Effector memory CD8-positive, alpha-beta T cell (primary cell): ENCODE measurements around the gene SRD5A1.

Experiments
- ATAC-seq: fragments of 150-1000 bp; cut with Tn5 transposase; replicated peaks from 2 replicates; pipeline ENCODE4 v1.10.0; 2021; ENCODE audit warnings: mild to moderate bottlenecking, moderate library complexity
- DNase-seq, 3 experiments: peaks; one replicate each; pipeline ENCODE4 v3.0.0; 2021
- H3K27ac Mint-ChIP-seq, 2 donors: one replicate each; pipeline ENCODE4 v1.8.0; 2022; ENCODE audit warnings: mild to moderate bottlenecking in 2 of 2, mixed read lengths in 2 of 2, moderate library complexity in 2 of 2
- H3K27me3 Mint-ChIP-seq, 2 donors: one replicate each; pipeline ENCODE4 v1.8.0; 2022; ENCODE audit warnings: mixed read lengths in 2 of 2
- H3K36me3 Mint-ChIP-seq: one replicate; pipeline ENCODE4 v1.8.0; 2022; ENCODE audit warnings: mild to moderate bottlenecking, moderate library complexity, mixed read lengths; ENCODE audit not compliant: insufficient read depth
- H3K4me1 Mint-ChIP-seq, 2 donors: one replicate each; pipeline ENCODE4 v1.8.0; 2022; ENCODE audit warnings: low read depth in 2 of 2, mixed read lengths in 2 of 2
- H3K4me3 Mint-ChIP-seq, 2 donors: one replicate each; pipeline ENCODE4 v1.8.0; 2022; ENCODE audit warnings: mild to moderate bottlenecking in 2 of 2, mixed read lengths in 2 of 2, moderate library complexity in 2 of 2
- H3K9me3 Mint-ChIP-seq, 2 donors: one replicate each; pipeline ENCODE4 v1.8.0; 2022; ENCODE audit warnings: mixed read lengths in 2 of 2

The SRD5A1 gene

DNA sequence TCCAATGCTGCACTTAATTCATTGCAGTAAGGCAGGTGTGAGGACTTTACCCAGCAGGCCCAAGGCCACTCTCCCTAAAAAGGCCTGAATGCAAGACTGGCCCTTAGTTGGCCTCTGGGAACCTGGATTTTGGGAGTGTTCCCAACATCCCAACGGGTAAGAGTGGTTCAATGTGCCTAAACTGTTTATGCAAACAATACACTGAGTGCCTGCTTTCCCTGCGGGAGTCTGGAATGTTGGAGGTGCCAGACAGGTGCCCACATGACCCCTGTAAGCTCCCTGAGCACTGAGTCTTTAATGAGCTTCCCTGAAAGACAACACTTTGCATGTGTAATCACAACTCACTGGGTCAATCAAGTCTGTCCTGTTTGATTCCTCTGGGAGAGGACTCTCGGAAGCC lies 37.8 kb upstream of the SRD5A1 start:
- H3K4me3 Mint-ChIP-seq = no peak overlapping the region

DNA sequence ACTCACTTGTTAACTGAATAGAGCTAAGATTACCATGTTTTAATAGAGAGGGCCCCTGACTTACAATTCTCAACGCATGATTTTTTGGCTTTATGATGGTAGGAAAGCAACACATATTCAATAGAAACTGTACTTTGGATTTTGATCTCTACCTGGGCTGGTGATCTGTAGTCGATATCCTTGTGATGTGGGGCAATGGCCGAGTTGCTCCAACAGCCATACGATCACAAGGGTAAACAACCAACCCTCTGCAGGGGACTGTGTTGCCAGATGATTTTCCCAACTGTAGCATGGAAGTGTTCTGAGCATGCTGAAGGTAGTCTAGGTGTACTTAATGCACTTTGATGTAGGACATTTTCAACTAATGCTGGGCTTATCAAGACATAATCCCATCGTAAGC lies 36.9 kb upstream of the SRD5A1 start:
- DNase-seq (no peak), ATAC-seq (no peak)
- Mint-ChIP-seq H3K4me3 (no peak overlapping the region), H3K36me3 (peaks cover 32% of the 10 kb centered on the region), H3K27ac (peak overlapping the region in 1 of 2 donors; percentile 42), H3K9me3 (no peaks in the 10 kb centered on the region), H3K4me1 (no peaks in the 10 kb centered on the region), H3K27me3 (no peaks in the 10 kb centered on the region)

More for the DNA sequence above, 37.8 kb upstream of the SRD5A1 start:
- DNase-seq = no peak
- Mint-ChIP-seq H3K4me1 (no peaks in the 10 kb centered on the region), H3K27ac (no peak overlapping the region), H3K27me3 (no peaks in the 10 kb centered on the region), H3K36me3 (peaks cover 22% of the 10 kb centered on the region), H3K9me3 (no peaks in the 10 kb centered on the region)
- ATAC-seq = no peak

DNA sequence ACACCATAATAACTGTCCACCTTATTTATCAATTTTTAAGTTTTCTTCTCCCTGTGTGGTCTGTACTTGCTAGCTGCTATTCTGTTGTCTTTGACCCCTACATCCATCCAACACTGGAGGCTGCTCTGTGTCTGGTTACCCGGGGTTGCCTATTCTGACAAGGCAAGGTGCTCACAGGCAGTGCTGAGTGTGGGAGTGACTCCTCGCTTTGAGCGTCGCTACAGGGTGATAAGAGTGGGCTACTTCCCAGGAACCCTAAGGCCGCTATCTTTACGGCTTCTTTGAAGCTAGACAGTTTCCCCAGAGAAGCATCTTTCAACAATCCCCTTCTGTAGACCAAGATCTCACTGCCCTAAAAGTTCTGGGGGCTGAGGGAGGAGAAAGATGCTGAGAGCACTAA lies 35.7 kb upstream of the SRD5A1 start:
- Mint-ChIP-seq H3K36me3 (peaks cover 44% of the 10 kb centered on the region), H3K27me3 (no peaks in the 10 kb centered on the region), H3K9me3 (no peaks in the 10 kb centered on the region), H3K4me1 (no peaks in the 10 kb centered on the region), H3K4me3 (no peak overlapping the region), H3K27ac (peak overlapping the region in 1 of 2 donors; percentile 24)
- ATAC-seq (no peak), DNase-seq (no peak)

DNA sequence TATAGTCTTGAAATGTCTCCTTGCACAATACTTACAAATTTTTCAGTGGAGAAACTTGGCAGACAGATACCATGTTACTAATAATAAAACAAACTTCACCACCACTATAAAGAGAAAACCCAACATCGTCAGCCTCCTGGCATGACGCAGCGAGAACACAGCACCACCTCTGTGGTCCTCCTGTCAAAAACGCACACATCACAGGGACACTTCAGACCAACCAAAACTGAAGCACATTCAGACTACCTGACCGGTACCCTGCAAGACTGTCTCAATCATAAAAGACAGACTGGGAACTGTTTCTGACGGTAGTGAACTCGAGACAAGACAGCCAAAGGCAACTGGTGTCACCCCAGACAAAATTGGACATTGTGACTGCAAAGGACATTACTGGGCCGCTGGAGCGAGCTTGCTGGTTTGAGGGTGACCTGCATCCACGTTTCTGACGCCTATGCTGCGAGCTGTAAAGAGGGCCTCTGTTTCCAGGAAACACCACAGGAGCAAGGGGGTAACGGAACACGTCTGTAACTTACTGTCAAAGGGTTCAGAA lies 34.8 kb upstream of the SRD5A1 start:
- no peak for ATAC-seq
- H3K36me3 Mint-ChIP-seq = peaks cover 52% of the 10 kb centered on the region
- no peaks in the 10 kb centered on the region for H3K4me1 Mint-ChIP-seq
- H3K27me3 Mint-ChIP-seq = no peaks in the 10 kb centered on the region
- no peak overlapping the region for H3K4me3 Mint-ChIP-seq
- H3K27ac Mint-ChIP-seq = no peak overlapping the region
- DNase-seq = no peak
- H3K9me3 Mint-ChIP-seq = no peaks in the 10 kb centered on the region

DNA sequence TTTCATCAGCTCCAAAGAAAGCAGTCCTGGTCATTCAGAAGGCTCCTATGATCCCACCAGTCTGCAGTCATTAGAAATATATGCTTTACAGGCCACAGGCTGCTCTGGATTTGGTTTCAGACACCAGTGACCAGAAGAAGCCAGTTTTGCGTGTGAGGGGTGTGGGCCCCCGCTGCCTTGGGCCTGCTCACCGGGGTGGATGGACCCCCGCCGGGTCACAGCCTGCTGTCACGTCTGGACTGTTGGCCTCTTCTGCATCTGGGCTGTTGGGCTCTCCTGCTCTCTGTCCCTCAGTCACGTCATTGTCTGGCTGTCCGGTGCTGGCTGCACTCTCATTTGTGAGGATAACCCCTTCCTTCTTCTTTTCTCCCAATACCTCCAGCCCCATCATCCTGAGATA lies 33.5 kb upstream of the SRD5A1 start:
- Mint-ChIP-seq H3K27me3 (no peaks in the 10 kb centered on the region), H3K4me1 (no peaks in the 10 kb centered on the region), H3K27ac (no peak overlapping the region), H3K9me3 (no peaks in the 10 kb centered on the region), H3K36me3 (peaks cover 65% of the 10 kb centered on the region), H3K4me3 (no peak overlapping the region)
- DNase-seq = no peak
- ATAC-seq = no peak

DNA sequence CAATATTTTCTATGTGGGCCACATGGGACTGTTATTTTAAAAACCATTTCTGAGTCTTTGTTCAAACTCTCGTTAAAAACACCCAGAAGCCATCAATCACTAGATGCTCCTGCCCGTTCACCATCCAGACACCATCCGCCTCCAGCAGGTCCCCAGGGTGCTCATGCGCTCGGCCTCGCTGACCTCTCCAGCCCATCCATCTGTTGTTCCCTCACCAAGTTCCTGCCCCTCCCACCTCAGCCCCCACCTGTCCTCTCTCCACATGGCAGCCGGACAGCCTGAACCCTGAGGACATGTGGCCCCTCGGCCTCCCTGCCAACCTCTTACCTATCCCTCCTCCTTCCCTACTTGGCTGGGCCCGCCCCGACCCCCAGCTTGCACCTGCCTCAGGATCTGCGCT lies 32.0 kb upstream of the SRD5A1 start:
- no peaks in the 10 kb centered on the region for H3K27me3 Mint-ChIP-seq
- H3K4me3 Mint-ChIP-seq = no peak overlapping the region
- ATAC-seq (no peak), DNase-seq (no peak)
- H3K4me1 Mint-ChIP-seq = no peaks in the 10 kb centered on the region
- H3K36me3 Mint-ChIP-seq = peaks cover 78% of the 10 kb centered on the region
- no peak overlapping the region for H3K27ac Mint-ChIP-seq
- H3K9me3 Mint-ChIP-seq = no peaks in the 10 kb centered on the region

DNA sequence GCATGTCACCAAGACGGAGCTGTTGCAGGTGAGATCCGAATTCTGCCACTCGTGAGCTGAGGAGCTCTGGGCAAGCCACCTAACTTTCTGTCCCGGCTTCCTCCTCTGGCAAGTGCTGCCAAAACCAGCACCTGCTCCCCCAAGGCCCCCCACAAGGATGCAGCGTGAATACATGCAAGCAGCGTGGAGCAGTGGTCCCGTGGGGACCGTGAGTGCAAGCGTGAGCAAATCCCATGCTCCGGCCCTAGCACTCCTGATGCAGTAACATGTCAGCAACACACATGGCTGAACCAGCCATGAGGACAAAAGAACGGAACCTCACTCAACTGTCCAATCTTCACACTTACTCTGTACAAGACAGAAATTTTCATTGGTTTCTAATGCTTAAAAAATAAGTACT lies 31.4 kb upstream of the SRD5A1 start:
- DNase-seq (no peak), ATAC-seq (no peak)
- H3K36me3 Mint-ChIP-seq = peaks cover 83% of the 10 kb centered on the region
- no peak overlapping the region for H3K27ac Mint-ChIP-seq
- H3K27me3 Mint-ChIP-seq = no peaks in the 10 kb centered on the region
- H3K4me3 Mint-ChIP-seq = no peak overlapping the region
- no peaks in the 10 kb centered on the region for H3K4me1 Mint-ChIP-seq
- H3K9me3 Mint-ChIP-seq = no peaks in the 10 kb centered on the region

DNA sequence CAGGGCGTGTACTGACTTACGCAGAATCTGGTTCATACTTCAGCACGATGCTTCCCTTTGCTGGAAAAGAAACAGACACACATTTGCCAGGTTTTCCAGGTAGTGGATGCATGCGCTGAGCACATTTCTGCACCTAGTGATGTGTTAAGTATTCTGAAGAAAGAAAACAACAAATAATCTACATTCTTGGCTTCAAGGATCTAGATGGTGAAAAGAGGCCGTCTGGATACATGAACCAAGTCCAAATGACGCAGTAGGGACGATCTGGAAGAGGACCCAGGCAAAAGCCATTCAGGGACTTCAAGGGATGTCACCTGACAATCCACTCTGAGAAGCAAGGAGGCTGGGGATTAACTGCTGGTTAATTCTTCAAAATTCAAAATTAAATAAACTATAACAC lies 30.8 kb upstream of the SRD5A1 start:
- Mint-ChIP-seq H3K4me1 (no peaks in the 10 kb centered on the region), H3K36me3 (peaks cover 90% of the 10 kb centered on the region), H3K27me3 (no peaks in the 10 kb centered on the region), H3K27ac (no peak overlapping the region), H3K4me3 (no peak overlapping the region), H3K9me3 (no peaks in the 10 kb centered on the region)
- ATAC-seq = no peak
- no peak for DNase-seq

DNA sequence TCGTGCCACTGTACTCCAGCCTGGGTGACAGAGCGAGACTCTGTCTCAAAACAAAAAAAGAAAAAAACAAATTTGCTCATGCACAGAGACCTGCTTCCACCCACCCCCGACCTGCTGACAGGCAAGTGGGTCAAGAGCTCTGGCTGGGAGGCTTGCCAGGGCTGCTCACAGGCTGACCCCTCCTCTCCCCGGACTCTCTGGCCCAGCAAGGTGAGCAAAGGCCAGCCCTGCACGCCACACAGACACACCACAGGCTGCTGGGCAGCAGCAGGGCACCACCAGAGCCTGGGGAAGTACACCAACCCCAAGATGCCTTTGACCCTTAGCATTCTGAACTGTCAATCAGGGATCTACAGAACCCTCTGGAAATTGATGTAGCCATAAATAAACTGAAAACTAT lies 29.6 kb upstream of the SRD5A1 start:
- ATAC-seq = no peak
- no peaks in the 10 kb centered on the region for H3K27me3 Mint-ChIP-seq
- peaks cover 95% of the 10 kb centered on the region for H3K36me3 Mint-ChIP-seq
- no peak overlapping the region for H3K4me3 Mint-ChIP-seq
- H3K4me1 Mint-ChIP-seq = no peaks in the 10 kb centered on the region
- H3K9me3 Mint-ChIP-seq = no peaks in the 10 kb centered on the region
- no peak for DNase-seq
- H3K27ac Mint-ChIP-seq = no peak overlapping the region

DNA sequence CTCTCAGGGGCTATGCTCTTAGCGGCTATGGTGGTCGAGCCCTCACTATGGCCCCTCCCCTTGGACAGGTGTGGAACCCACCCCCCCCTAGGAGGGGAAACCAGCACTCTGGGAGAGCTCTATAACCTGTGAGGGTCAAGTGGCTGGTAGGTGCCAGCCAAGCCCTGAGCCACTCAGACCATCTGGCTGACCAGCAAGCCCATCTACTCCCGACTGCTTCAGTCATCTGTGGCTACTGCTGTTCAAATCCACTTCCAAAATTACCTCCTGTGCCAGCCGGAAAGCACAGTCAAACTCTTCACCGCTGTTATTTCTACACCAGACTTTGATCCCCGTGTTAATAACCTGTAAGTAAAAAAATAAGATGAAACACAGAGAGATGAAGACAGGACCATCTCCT lies 28.9 kb upstream of the SRD5A1 start:
- no peaks in the 10 kb centered on the region for H3K4me1 Mint-ChIP-seq
- ATAC-seq (no peak), DNase-seq (no peak)
- H3K9me3 Mint-ChIP-seq = no peaks in the 10 kb centered on the region
- H3K4me3 Mint-ChIP-seq = no peak overlapping the region
- H3K27me3 Mint-ChIP-seq = no peaks in the 10 kb centered on the region
- no peak overlapping the region for H3K27ac Mint-ChIP-seq
- peaks cover 96% of the 10 kb centered on the region for H3K36me3 Mint-ChIP-seq

DNA sequence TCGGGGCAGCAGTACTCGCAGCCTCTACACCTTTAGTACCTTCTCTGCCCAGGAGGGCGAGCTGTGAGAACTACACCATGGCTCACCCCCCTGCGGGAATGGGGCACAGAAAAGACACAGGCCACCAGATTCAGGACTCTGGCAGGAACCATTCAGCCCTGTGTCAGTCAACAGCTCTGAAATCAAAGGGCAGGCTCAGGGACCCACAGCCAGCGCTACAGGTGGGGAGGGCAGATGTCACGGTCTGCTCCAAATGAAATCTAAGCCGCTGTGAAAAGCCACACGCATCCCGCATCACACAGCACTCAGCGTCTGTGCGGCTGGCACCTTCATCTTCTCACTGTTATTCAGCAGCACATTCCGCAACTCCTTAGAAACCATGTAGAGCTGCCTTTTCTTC lies 28.3 kb upstream of the SRD5A1 start:
- Mint-ChIP-seq H3K4me1 (no peaks in the 10 kb centered on the region), H3K36me3 (peaks cover 97% of the 10 kb centered on the region), H3K4me3 (no peak overlapping the region), H3K27ac (peak overlapping the region in 1 of 2 donors; percentile 54), H3K27me3 (no peaks in the 10 kb centered on the region), H3K9me3 (no peaks in the 10 kb centered on the region)
- DNase-seq = no peak
- ATAC-seq = no peak

DNA sequence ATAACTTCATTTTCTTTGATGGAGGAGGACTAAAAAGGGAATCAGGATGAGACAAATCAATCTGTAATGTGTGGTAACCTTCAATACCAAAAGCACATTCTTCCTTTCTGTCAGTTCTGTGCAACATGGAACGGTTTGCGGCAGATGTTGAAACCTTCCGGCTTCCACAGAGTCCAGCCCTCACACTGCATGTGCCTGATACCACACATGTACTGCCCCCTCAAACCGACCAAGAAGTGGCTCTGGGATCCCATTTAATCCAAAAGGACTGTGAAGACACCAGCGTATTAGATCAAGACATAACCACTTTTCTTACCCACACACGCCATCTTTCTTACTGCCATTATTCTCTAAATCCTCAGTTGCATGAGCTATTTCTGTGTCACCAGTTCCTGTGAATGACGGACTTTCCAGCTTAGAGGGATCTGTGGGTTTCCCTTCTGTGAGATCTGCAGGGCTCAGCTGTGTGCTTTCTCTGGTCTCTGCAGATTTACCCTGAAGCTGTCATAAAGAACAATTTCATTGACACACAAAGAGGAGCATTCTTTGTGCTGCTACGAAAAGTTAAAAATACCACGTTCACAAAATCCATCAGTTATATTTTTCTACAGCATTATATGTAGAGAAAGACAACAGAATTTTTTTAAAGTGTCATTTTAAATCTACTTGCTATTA lies 26.2 kb upstream of the SRD5A1 start:
- H3K27ac Mint-ChIP-seq = no peak overlapping the region
- DNase-seq = no peak
- H3K4me3 Mint-ChIP-seq = no peak overlapping the region
- no peak for ATAC-seq
- peaks cover 97% of the 10 kb centered on the region for H3K36me3 Mint-ChIP-seq
- H3K9me3 Mint-ChIP-seq = no peaks in the 10 kb centered on the region
- H3K4me1 Mint-ChIP-seq = peaks cover 0 to 1% of the 10 kb centered on the region in 2 donors
- no peaks in the 10 kb centered on the region for H3K27me3 Mint-ChIP-seq

DNA sequence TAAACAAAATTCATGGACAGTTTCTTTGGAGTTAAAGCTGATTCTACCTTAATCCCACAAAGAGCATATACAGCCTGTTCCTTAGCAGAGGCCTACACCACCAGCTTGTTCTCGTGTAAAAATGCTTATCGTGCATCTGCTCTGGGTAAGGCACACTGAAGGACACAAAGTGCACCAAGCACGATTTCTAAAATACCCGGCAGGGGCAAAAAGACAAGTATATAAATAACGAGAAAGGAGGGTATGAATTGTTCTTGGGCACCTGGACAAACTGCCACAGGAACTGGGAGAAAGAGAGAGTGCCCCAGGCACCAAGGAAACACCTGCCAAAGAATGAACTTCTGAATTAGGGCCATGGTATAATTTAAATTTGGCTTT lies 25.7 kb upstream of the SRD5A1 start:
- no peaks in the 10 kb centered on the region for H3K27me3 Mint-ChIP-seq
- H3K4me3 Mint-ChIP-seq = no peak overlapping the region
- H3K36me3 Mint-ChIP-seq = peaks cover 97% of the 10 kb centered on the region
- no peak for DNase-seq
- no peak overlapping the region for H3K27ac Mint-ChIP-seq
- ATAC-seq = no peak
- H3K4me1 Mint-ChIP-seq = peaks cover 1 to 5% of the 10 kb centered on the region in 2 donors
- H3K9me3 Mint-ChIP-seq = no peaks in the 10 kb centered on the region

DNA sequence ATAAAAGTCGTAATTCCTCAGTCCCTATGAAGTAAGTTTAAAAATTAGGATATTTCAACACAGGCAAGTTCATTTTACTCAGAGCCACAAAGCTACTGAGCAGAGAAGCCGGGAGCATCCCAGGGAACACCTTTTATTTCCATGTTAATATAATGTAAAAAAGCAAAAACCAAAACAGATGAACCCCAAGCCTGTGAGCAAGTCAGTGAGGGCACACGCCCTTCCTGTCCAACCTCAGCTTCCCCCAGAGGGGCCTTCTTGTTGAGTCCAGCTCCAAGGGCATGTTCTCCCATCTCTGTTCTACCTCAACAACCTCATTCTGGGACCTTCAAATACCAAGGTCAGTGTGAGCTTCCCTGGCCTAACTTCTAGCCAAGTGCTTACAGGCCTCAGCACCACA lies 25.2 kb upstream of the SRD5A1 start:
- H3K4me3 Mint-ChIP-seq = no peak overlapping the region
- H3K27ac Mint-ChIP-seq = peak overlapping the region in 1 of 2 donors; percentile 41

More for the DNA sequence above, 25.2 kb upstream of the SRD5A1 start:
- H3K27me3 Mint-ChIP-seq = no peaks in the 10 kb centered on the region
- ATAC-seq = no peak
- peaks cover 97% of the 10 kb centered on the region for H3K36me3 Mint-ChIP-seq
- no peak for DNase-seq
- H3K4me1 Mint-ChIP-seq = peaks cover 1 to 8% of the 10 kb centered on the region in 2 donors
- H3K9me3 Mint-ChIP-seq = no peaks in the 10 kb centered on the region
